Peyer's patch (tissue), 4 donors: ENCODE data around the gene GMPR2. TPM values are rescaled to one million over a fixed set of nuclear protein-coding genes. Genes with fewer than 3 reads are reported as not detected.

Experiments used
- DNase-seq, 3 donors: peaks; one replicate each; pipeline ENCODE4 v3.0.0-alpha.2; 2017 to 2019
- H3K27ac ChIP-seq, 4 donors: fragments of 200-600 bp; sonication (generic); one replicate each; pipeline ENCODE4 v1.5.1; 2016 to 2019
- H3K27me3 ChIP-seq, 2 donors: fragments of 200-600 bp; sonication (generic); one replicate each; pipeline ENCODE4 v1.5.1; 2019
- H3K36me3 ChIP-seq, 3 donors: fragments of 200-600 bp; sonication (generic); one replicate each; pipeline ENCODE4 v1.5.1; 2016 to 2019
- H3K4me1 ChIP-seq, 4 donors: fragments of 200-600 bp; sonication (generic); one replicate each; pipeline ENCODE4 v1.5.1; 2016 to 2019
- H3K4me3 ChIP-seq, 4 donors: fragments of 200-600 bp; sonication (generic); 1 replicate in 3 of 4; 2 replicates in 1 of 4; pipeline ENCODE4 v1.5.1; 2016 to 2019; ENCODE audit warnings: mild to moderate bottlenecking in 1 of 4
- H3K9me3 ChIP-seq, 4 donors: fragments of 200-600 bp; sonication (generic); one replicate each; pipeline ENCODE4 v1.5.1; 2016 to 2019; ENCODE audit warnings: mild to moderate bottlenecking in 1 of 4
- CTCF ChIP-seq, 6 experiments: fragments of 450-650 bp in 4 of 6; fragments of 200-600 bp in 2 of 6; sonication (generic) in 1 of 6; IDR thresholded peaks; one replicate each; pipeline ENCODE4 v1.5.1; 2017 to 2019; ENCODE audit warnings: antibody characterized with exemption in 6 of 6, mild to moderate bottlenecking in 3 of 6, moderate library complexity in 1 of 6
- POLR2A ChIP-seq, 2 donors: fragments of 450-650 bp; IDR thresholded peaks; one replicate each; pipeline ENCODE4 v1.5.1; 2017; ENCODE audit warnings: antibody characterized with exemption in 2 of 2, mild to moderate bottlenecking in 2 of 2, moderate library complexity in 2 of 2
- total RNA-seq, 4 donors: library from RNA; depleted of rRNA; stranded (reverse); fragments of >200 nt; gene quantifications; one replicate each; pipeline ENCODE4 v1.1.0, GENCODE V29; 2016

The GMPR2 gene
- total RNA-seq, 4 donors from 2014 or later = 52.7 to 59.4 (median 55.3) TPM

GRCh38 chr14:24189460-24189859 lies 43.3 kb upstream of the GMPR2 start:
- DNase-seq = no peak
- Histone ChIP-seq H3K27me3 (no peaks in the 10 kb centered on the region), H3K4me1 (peaks cover under 1 to 22% (median 11%) of the 10 kb centered on the region in 4 donors), H3K36me3 (peaks cover 0 to 35% (median 0%) of the 10 kb centered on the region in 3 donors), H3K4me3 (no peak overlapping the region), H3K27ac (no peak overlapping the region), H3K9me3 (no peaks in the 10 kb centered on the region)
- TF ChIP-seq CTCF (IDR thresholded peaks at IDR 0.05) = no peak
- no peak for TF ChIP-seq POLR2A (IDR thresholded peaks at IDR 0.05)

GRCh38 chr14:24190416-24190815 lies 42.3 kb upstream of the GMPR2 start:
- Histone ChIP-seq H3K4me3 (no peak overlapping the region), H3K27ac (no peak overlapping the region), H3K4me1 (peaks cover 2 to 28% (median 14%) of the 10 kb centered on the region in 4 donors), H3K36me3 (peaks cover 0 to 27% (median 0%) of the 10 kb centered on the region in 3 donors), H3K27me3 (no peaks in the 10 kb centered on the region), H3K9me3 (no peaks in the 10 kb centered on the region)
- no peak for DNase-seq
- TF ChIP-seq CTCF (IDR thresholded peaks at IDR 0.05) (no peak), POLR2A (IDR thresholded peaks at IDR 0.05) (no peak)

- Histone ChIP-seq H3K36me3 (peaks cover 0 to 18% (median 0%) of the 10 kb centered on the region in 3 donors), H3K27ac (no peak overlapping the region), H3K4me3 (no peak overlapping the region), H3K27me3 (no peaks in the 10 kb centered on the region), H3K4me1 (peaks cover 2 to 38% (median 13%) of the 10 kb centered on the region in 4 donors), H3K9me3 (no peaks in the 10 kb centered on the region)
- DNase-seq = no peak
- TF ChIP-seq POLR2A (IDR thresholded peaks at IDR 0.05) = no peak
- TF ChIP-seq CTCF (IDR thresholded peaks at IDR 0.05) = no peak
Measured at GRCh38 chr14:24192933-24193332, 39.8 kb upstream of the GMPR2 start.

GRCh38 chr14:24194186-24194872 lies 38.4 kb upstream of the GMPR2 start:
- peak overlapping the region; percentile 79 to 98 (median 88) for H3K4me3 ChIP-seq
- peak overlapping the region; percentile 96 to 99 (median 96) for H3K27ac ChIP-seq
- DNase-seq = no peak
- H3K36me3 ChIP-seq = peaks cover 0 to 18% (median 0%) of the 10 kb centered on the region in 3 donors
- no peaks in the 10 kb centered on the region for H3K9me3 ChIP-seq
- H3K4me1 ChIP-seq = peaks cover 2 to 38% (median 9%) of the 10 kb centered on the region in 4 donors
- TF ChIP-seq CTCF (IDR thresholded peaks at IDR 0.05) = no peak
- TF ChIP-seq POLR2A (IDR thresholded peaks at IDR 0.05) = no peak
- H3K27me3 ChIP-seq = no peaks in the 10 kb centered on the region

GRCh38 chr14:24194873-24195185 lies 37.9 kb upstream of the GMPR2 start:
- H3K9me3 ChIP-seq = no peaks in the 10 kb centered on the region
- TF ChIP-seq CTCF (IDR thresholded peaks at IDR 0.05) = no peak
- peak overlapping the region; percentile 79 to 98 (median 88) for H3K4me3 ChIP-seq
- peaks cover 2 to 38% (median 9%) of the 10 kb centered on the region in 4 donors for H3K4me1 ChIP-seq
- no peaks in the 10 kb centered on the region for H3K27me3 ChIP-seq
- DNase-seq = no peak
- peaks cover 0 to 18% (median 0%) of the 10 kb centered on the region in 3 donors for H3K36me3 ChIP-seq
- peak overlapping the region; percentile 96 to 99 (median 96) for H3K27ac ChIP-seq
